HepG2 (cell line): ENCODE results near the gene ANKRD65.

ENCODE experiments used
- NRL ChIP-seq: sonication (generic); formaldehyde crosslinking; IDR thresholded peaks from 2 replicates; pipeline ENCODE4 v1.5.0; 2020; ENCODE audit warnings: missing genetic modification reagents, mild to moderate bottlenecking, moderate library complexity, borderline replicate concordance
- RAD21 ChIP-seq: fragments of 450-650 bp; formaldehyde crosslinking; IDR thresholded peaks from 2 replicates; pipeline ENCODE4 v1.5.0; 2020; ENCODE audit warnings: mild to moderate bottlenecking
- RFX1 ChIP-seq: fragments of 450-650 bp; IDR thresholded peaks from 2 replicates; pipeline ENCODE4 v1.6.1; 2017
- SMARCC2 ChIP-seq: fragments of 450-650 bp; IDR thresholded peaks from 2 replicates; pipeline ENCODE4 v1.6.1; 2017; ENCODE audit warnings: antibody characterized with exemption, mild to moderate bottlenecking
- SRF ChIP-seq: IDR thresholded peaks from 2 replicates; pipeline ENCODE4 v1.6.1; 2011; ENCODE audit warnings: mild to moderate bottlenecking, low read depth, low read length, moderate library complexity
- TF ChIP-seq, protein P1 (sequence below): sonication (generic); formaldehyde crosslinking; IDR thresholded peaks from 2 replicates; pipeline ENCODE4 v1.5.0; 2020; ENCODE audit warnings: mild to moderate bottlenecking, missing genetic modification reagents
- TF ChIP-seq, protein P2 (sequence below): sonication (generic); formaldehyde crosslinking; IDR thresholded peaks from 2 replicates; pipeline ENCODE4 v1.4.0; 2020; ENCODE audit warnings: mild to moderate bottlenecking, low read depth, missing genetic modification reagents

DNA sequence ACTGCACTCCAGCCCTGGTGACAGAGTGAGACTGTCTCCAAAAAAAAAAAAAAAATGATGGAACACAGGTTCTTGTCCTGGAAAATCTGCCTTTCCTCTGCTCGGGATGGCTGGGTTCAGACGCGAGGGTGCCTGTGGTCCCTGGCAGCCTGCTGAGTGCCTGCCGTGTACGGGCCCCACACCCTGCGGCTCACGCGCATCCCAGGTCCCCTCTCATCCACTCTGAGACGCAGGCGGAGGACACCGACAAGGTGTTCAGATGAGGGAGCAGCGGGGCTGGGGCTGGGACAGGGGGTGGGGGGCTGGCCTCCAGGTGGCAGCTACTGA is 4.3 kb upstream of the ANKRD65 start:
- TF ChIP-seq NRL (CRISPR knock-in tag) (no peak), RAD21 (CRISPR knock-in tag) (no peak), SMARCC2 (no peak), SRF (no peak), RFX1 (no peak)
- TF ChIP-seq, protein P1, sequence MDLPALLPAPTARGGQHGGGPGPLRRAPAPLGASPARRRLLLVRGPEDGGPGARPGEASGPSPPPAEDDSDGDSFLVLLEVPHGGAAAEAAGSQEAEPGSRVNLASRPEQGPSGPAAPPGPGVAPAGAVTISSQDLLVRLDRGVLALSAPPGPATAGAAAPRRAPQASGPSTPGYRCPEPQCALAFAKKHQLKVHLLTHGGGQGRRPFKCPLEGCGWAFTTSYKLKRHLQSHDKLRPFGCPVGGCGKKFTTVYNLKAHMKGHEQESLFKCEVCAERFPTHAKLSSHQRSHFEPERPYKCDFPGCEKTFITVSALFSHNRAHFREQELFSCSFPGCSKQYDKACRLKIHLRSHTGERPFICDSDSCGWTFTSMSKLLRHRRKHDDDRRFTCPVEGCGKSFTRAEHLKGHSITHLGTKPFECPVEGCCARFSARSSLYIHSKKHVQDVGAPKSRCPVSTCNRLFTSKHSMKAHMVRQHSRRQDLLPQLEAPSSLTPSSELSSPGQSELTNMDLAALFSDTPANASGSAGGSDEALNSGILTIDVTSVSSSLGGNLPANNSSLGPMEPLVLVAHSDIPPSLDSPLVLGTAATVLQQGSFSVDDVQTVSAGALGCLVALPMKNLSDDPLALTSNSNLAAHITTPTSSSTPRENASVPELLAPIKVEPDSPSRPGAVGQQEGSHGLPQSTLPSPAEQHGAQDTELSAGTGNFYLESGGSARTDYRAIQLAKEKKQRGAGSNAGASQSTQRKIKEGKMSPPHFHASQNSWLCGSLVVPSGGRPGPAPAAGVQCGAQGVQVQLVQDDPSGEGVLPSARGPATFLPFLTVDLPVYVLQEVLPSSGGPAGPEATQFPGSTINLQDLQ (CRISPR knock-in tag) = no peak
- TF ChIP-seq, protein P2, sequence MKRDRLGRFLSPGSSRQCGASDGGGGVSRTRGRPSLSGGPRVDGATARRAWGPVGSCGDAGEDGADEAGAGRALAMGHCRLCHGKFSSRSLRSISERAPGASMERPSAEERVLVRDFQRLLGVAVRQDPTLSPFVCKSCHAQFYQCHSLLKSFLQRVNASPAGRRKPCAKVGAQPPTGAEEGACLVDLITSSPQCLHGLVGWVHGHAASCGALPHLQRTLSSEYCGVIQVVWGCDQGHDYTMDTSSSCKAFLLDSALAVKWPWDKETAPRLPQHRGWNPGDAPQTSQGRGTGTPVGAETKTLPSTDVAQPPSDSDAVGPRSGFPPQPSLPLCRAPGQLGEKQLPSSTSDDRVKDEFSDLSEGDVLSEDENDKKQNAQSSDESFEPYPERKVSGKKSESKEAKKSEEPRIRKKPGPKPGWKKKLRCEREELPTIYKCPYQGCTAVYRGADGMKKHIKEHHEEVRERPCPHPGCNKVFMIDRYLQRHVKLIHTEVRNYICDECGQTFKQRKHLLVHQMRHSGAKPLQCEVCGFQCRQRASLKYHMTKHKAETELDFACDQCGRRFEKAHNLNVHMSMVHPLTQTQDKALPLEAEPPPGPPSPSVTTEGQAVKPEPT (CRISPR knock-in tag) = no peak
